Heart right ventricle (tissue), 16 donors: ENCODE results near the gene C1orf115. TPM values are rescaled to one million over a fixed set of nuclear protein-coding genes. Genes with fewer than 3 reads are reported as not detected.

Experiments
- ATAC-seq, 8 donors: fragments of 200-7000 bp; cut with Tn5 transposase; one replicate each; pipeline ENCODE4 v1.9.1; 2020; ENCODE audit warnings: mild to moderate bottlenecking in 8 of 8, moderate library complexity in 8 of 8, moderate number of reproducible peaks in 1 of 8
- DNase-seq, 2 donors: peaks; one replicate each; pipeline ENCODE4 v3.0.0-alpha.2; 2020
- H3K27ac ChIP-seq, 10 donors: fragments of 200-600 bp; sonication (generic) in 2 of 10; one replicate each; pipeline versions ENCODE4 v1.5.0 to v1.8.0; 2020 to 2022; ENCODE audit warnings: mild to moderate bottlenecking in 3 of 10
- H3K27me3 ChIP-seq, 7 donors: fragments of 200-600 bp; one replicate each; pipeline ENCODE4 v1.8.0; 2021 to 2022; ENCODE audit warnings: mild to moderate bottlenecking in 2 of 7
- H3K36me3 ChIP-seq, 9 donors: fragments of 200-600 bp; sonication (generic) in 1 of 9; one replicate each; pipeline versions ENCODE4 v1.5.0 to v1.8.0; 2020 to 2022; ENCODE audit warnings: mild to moderate bottlenecking in 2 of 9
- H3K4me1 ChIP-seq, 9 donors: fragments of 200-600 bp; sonication (generic) in 1 of 9; one replicate each; pipeline versions ENCODE4 v1.5.0 to v1.8.0; 2020 to 2022; ENCODE audit warnings: mild to moderate bottlenecking in 4 of 9
- H3K4me3 ChIP-seq, 10 donors: fragments of 200-600 bp; sonication (generic) in 2 of 10; one replicate each; pipeline versions ENCODE4 v1.5.0 to v1.8.0; 2020 to 2022; ENCODE audit warnings: mild to moderate bottlenecking in 7 of 10, moderate library complexity in 2 of 10
- H3K9me3 ChIP-seq, 11 donors: fragments of 200-600 bp in 10 of 11; sonication (generic) in 2 of 11; one replicate each; pipeline versions ENCODE4 v1.5.0 to v1.8.0; 2013 to 2022; ENCODE audit warnings: mild to moderate bottlenecking in 2 of 11, control low read depth in 1 of 11, moderate library complexity in 1 of 11
- WGBS, 2 donors: extraction: QIAGEN DNeasy Blood & Tissue Kit; methylation state at CpG; one replicate each; pipeline ENCODE4 v1.1.7; 2013; ENCODE audit warnings: inconsistent platforms in 1 of 2; 5-methylcytosine and 5-hydroxymethylcytosine counted together
- intact Hi-C, 10 donors: fragments of 100-400 bp; cut with DNase I; formaldehyde crosslinking; loops; one replicate each; pipeline versions ENCODE4 v1.11.1 to v1.14.2; 2022
- polyA plus RNA-seq, 2 donors: library from polyadenylated mRNA; stranded (reverse); fragments of 200-250 nt; gene quantifications; one replicate each; pipeline ENCODE4 v1.2.3, GENCODE V29; 2013
- total RNA-seq, 10 donors: library from RNA; stranded (reverse); fragmentation: NEBNext Ultra II Directional in 3 of 10; extraction: Animal tissue kit (Norgen Biotek cat#: 25700) in 3 of 10; gene quantifications; one replicate each; pipeline versions ENCODE4 v1.2.1 to v1.2.4, GENCODE V29; 2021 to 2023
- TF ChIP-seq, protein P1 (sequence below), 9 donors: fragments of 200-600 bp; sonication (generic) in 2 of 9; IDR thresholded peaks; one replicate each; pipeline versions ENCODE4 v1.5.0 to v1.8.0; 2021 to 2022; ENCODE audit warnings: antibody characterized with exemption in 9 of 9, mild to moderate bottlenecking in 5 of 9, moderate library complexity in 1 of 9
- donor health status: Arrhythmogenic right ventricular cardiomyopathy.
- donor health status: ischemic (EF 13 %, LVEDD 7.1; RV severe dilation, severe dysfunction).
- donor health status: healthy with polysubstance abuse.
- donor health status: DM: no; HTN: yes; CAD: no.
- donor health status: DM: no; HTN: no; CAD: no.
- donor health status: ischemic (EF 25% LVEDD 6.9; RV normal size, moderate dysfunction).
- donor health status: ischemic (EF 25% LVEDD 5.7; RV mildly dilated, moderate dysfunction).
- donor health status: healthy.
- donor health status: DM: yes; HTN: yes; CAD: no.
- donor health status: Ischemic cardiomyopathy.
- donor health status: ischemic (EF 35%, LVEDD 5.7; RV mildly dilated, moderate dysfunction).
- donor health status: nonischemic (EF 11% LVEDD 7.7; RV severe dilation, severe dysfunction).
- donor health status: DM: yes; HTN: yes; CAD: no.
- donor health status: PGD.
- donor health status: ischemic (EF 29% LVEDD 5.4; RV normal size, mild dysfunction).
- donor health status: nonischemic (EF 23%, LVEDD 6.1; RV moderate dilation, normal function).

The C1orf115 gene
- total and polyA plus RNA-seq, 12 donors, result 6.2 to 24.8 (median 13.2) TPM

DNA sequence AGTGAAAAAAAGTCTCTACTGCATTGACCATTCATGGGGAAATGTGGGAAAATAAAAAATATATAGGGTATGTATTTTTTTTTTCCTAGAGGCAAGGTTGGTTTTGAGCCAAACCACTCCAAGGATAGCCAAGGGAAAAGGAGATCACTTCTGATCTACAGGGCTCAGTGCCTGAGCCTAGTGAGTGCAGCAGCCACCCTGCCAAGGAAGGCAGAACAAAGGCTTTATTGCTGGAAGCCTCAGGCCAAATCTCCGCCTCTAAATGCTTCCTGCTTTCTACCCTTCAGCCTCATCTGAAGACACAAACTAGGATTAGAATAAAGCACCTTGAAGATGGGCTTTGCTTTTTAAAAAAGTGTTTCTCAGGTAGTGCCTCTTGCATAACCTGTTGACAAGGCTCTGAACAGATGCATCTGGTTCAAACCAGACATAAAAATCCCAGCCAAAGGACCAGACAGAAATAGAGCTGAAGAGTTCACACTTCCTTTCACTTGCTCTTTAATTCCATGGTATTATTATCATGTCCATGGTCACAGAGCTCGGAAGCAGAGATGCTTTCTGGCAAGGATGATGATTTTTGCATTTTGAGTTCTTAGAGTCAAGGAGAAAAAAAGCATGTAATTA is 10.5 kb downstream of the C1orf115 start:
- Histone ChIP-seq H3K4me1 (peaks cover 0 to 41% (median 20%) of the 10 kb centered on the region in 9 donors), H3K27ac (no peak overlapping the region), H3K9me3 (no peaks in the 10 kb centered on the region), H3K36me3 (peaks cover 0 to 22% (median 0%) of the 10 kb centered on the region in 9 donors), H3K4me3 (no peak overlapping the region), H3K27me3 (no peaks in the 10 kb centered on the region)
- ATAC-seq (peak in 4 of 8 donors; percentile 47 to 66 (median 52)), DNase-seq (no peak)
- intact Hi-C loops, result no loop called here
- TF ChIP-seq, protein P1, sequence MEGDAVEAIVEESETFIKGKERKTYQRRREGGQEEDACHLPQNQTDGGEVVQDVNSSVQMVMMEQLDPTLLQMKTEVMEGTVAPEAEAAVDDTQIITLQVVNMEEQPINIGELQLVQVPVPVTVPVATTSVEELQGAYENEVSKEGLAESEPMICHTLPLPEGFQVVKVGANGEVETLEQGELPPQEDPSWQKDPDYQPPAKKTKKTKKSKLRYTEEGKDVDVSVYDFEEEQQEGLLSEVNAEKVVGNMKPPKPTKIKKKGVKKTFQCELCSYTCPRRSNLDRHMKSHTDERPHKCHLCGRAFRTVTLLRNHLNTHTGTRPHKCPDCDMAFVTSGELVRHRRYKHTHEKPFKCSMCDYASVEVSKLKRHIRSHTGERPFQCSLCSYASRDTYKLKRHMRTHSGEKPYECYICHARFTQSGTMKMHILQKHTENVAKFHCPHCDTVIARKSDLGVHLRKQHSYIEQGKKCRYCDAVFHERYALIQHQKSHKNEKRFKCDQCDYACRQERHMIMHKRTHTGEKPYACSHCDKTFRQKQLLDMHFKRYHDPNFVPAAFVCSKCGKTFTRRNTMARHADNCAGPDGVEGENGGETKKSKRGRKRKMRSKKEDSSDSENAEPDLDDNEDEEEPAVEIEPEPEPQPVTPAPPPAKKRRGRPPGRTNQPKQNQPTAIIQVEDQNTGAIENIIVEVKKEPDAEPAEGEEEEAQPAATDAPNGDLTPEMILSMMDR (IDR thresholded peaks at IDR 0.05), result no peak
- 18 to 22% methylated on average over 2 of the region's 2 CpGs for WGBS, 2 donors

DNA sequence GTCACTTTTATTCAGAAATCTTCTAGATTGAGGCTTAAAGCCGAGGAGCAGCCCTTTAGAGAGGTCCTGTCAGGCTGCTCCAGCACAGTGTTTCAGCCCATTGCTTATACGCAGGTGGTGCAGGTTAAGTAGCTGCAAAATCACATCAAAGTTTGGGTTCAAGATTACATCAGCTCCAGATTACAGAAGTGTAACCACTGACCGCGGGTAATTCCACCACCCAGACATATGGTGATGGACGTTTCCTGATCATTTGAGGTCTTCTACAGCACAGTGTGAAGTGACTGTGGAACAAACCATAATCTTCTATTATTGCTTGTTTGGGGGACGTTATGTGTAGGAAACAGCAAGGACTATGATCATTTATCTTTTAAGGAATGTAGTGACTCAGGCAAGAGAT is 11.8 kb downstream of the C1orf115 start:
- DNase-seq, result no peak
- H3K4me1 ChIP-seq, result peaks cover 0 to 54% (median 30%) of the 10 kb centered on the region in 9 donors
- no peak overlapping the region for H3K27ac ChIP-seq
- ATAC-seq, result no peak
- H3K27me3 ChIP-seq, result no peaks in the 10 kb centered on the region
- no peaks in the 10 kb centered on the region for H3K9me3 ChIP-seq
- WGBS, 2 donors, result 69 to 72% methylated on average over 6 of the region's 6 CpGs
- no peak overlapping the region for H3K4me3 ChIP-seq
- TF ChIP-seq, protein P1 (IDR thresholded peaks at IDR 0.05), result no peak
- intact Hi-C loops, result no loop called here
- H3K36me3 ChIP-seq, result peaks cover 0 to 16% (median 0%) of the 10 kb centered on the region in 9 donors

DNA sequence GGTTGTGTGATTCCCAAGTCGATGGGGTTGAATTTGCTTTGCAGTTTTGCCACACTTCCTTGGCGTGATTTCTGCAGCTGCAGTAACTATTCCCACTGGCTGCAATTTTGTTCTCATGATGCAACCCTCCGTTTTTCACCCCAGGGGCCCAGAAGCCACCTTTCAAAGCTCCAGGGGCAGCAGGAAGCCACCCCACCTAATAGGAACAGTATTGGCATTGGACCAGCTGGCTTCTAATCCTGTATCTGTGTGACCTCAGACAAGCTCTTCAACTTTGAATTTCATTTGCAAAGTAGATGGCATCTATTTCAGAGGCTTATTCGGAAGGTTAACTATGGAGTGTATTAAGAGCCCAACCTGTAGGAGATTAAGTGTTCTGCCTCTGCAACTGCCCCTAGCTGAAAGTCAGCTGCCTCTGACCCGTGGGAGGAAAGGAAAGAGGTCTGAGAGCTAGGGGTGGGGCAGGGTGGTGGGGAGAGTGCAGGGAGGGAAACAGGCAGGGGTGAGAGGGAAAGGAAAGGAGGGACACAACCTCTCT is 12.6 kb downstream of the C1orf115 start:
- intact Hi-C loops, result no loop called here
- 33 to 35% methylated on average over 5 of the region's 5 CpGs for WGBS, 2 donors
- ATAC-seq, result peak in 2 of 8 donors; percentile 34 to 51
- no peak for DNase-seq
- no peaks in the 10 kb centered on the region for H3K9me3 ChIP-seq
- peaks cover 0 to 7% (median 0%) of the 10 kb centered on the region in 9 donors for H3K36me3 ChIP-seq
- no peak overlapping the region for H3K4me3 ChIP-seq
- TF ChIP-seq, protein P1 (IDR thresholded peaks at IDR 0.05), result no peak
- H3K27ac ChIP-seq, result no peak overlapping the region
- H3K4me1 ChIP-seq, result peaks cover 0 to 55% (median 32%) of the 10 kb centered on the region in 9 donors
- H3K27me3 ChIP-seq, result no peaks in the 10 kb centered on the region

DNA sequence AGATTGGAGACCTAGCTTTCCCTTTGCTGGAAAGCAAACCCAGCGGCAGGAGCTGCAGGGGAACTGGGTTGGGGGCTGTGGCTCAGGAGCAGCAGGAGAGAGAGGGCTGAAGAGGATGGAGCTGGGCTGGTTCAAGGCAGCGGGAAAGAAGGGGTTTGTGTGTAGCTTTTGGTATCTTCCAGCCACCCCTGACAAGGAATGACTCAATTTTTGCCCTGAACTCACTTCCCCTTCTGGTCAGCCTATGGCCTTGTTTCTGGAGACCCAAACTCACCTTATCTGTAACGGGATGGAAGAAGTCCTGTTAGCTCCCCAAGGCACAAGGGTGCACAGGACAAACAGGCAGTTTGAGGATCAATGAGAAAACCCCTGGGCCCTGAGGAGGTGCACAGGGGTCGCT is 13.1 kb downstream of the C1orf115 start:
- intact Hi-C loops, result no loop called here
- Histone ChIP-seq H3K27me3 (no peaks in the 10 kb centered on the region), H3K27ac (no peak overlapping the region), H3K4me3 (no peak overlapping the region), H3K36me3 (peaks cover 0 to 3% (median 0%) of the 10 kb centered on the region in 9 donors), H3K9me3 (no peaks in the 10 kb centered on the region), H3K4me1 (peaks cover 0 to 55% (median 32%) of the 10 kb centered on the region in 9 donors)
- 91 to 97% methylated on average over 4 of the region's 4 CpGs for WGBS, 2 donors
- no peak for ATAC-seq
- TF ChIP-seq, protein P1 (IDR thresholded peaks at IDR 0.05), result no peak
- no peak for DNase-seq
